Stimulated activated CD4-positive, alpha-beta T cell treated with anti-CD3 and anti-CD28 coated beads, Interleukin-4, amount 100 ng/mL, for 1 hour (primary cell): ENCODE data around the gene TIMMDC1.

Experiments used
- DNase-seq: peaks from one replicate; pipeline ENCODE4 v3.0.0-alpha.2; 2020

Gene TIMMDC1

GRCh38 chr3:119498186-119499011 lies at the start of gene TIMMDC1:
Gene TIMMDC1, plus strand, starts transcription at chr3:119498547. Its CDS starts 187 bp downstream, at chr3:119498734.
- DNase-seq: peak; percentile 98

- no peak for DNase-seq
Measured at GRCh38 chr3:119453822-119454221, 44.5 kb upstream of the TIMMDC1 start.

- DNase-seq: no peak
Measured at GRCh38 chr3:119456469-119456868, 41.9 kb upstream of the TIMMDC1 start.

DNA sequence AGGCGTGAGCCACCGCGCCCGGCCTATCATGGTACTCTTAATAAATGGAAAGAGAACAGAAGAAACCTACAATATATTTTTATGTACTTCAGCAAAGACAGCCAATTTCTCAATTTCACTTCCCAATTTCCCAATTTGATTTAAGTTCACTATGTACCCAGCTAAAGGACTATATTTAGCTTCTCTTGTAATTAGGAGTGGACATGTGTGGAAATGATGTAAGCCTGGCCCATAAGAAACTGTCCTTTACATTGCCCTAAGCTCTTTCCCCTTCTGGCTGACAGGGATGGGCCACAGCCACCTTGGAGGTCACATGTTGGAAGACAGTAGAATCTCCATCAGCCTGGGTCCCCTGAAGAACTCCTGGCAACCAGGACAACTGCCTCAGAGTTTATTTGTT lies 41.1 kb upstream of the TIMMDC1 start:
- DNase-seq: no peak

DNA sequence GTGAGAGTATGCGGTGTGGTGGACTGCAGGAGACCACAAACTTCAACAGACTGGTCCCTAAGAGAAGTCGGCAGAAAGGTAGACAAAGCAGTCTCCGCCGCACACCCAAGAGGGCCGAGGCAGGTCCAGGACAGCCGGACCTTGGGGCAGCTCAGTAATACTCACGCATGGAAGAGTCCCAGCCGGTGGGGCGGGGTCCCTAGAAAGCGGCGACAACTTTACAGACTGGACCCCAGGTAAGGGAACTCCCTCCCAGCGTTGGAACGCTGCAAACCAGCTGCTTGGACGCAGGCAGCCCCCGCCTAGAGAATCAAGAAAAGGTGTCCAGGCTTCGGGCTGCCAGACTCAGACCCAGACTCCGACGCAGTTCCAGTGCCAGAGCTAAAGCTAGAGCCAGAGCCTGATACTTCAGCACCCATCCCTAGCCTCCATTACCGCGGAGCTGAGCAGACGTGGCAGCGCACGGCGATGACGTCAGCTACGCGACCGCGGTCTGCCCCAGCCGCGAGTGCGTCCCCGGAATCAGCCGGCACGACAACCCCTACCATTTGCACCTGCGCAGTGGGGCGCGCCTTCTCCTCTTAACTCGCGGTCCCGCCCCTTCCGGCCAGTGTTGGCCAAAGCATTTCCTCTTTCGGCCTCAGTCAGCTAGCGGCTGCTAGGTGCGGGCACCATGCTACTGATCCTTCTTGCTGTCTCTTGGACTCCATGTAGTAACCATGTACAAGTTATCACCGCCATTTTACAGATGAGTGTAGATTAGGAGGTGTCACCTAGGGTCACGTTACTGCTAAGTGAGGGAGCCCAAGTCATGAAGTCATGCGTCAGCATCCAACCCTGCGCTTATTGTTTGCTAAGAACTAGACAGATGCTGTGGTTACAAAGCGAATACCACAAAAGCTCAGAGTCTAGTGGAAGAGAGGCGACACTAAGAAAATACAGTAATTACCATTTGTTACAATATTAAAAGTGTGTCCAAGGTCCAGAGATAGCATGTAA lies 34.9 kb upstream of the TIMMDC1 start, which contains the start of gene TMEM39A:
Gene TMEM39A, minus strand, starts transcription at position 445 of the 999 bp plus-strand sequence. CDS start 1,541 bp downstream, outside the sequence.
- peak; percentile 99 for DNase-seq

- no peak for DNase-seq
Measured at GRCh38 chr3:119468041-119468440, 30.3 kb upstream of the TIMMDC1 start.

- no peak for DNase-seq
Measured at GRCh38 chr3:119469418-119470189, 28.7 kb upstream of the TIMMDC1 start.

DNA sequence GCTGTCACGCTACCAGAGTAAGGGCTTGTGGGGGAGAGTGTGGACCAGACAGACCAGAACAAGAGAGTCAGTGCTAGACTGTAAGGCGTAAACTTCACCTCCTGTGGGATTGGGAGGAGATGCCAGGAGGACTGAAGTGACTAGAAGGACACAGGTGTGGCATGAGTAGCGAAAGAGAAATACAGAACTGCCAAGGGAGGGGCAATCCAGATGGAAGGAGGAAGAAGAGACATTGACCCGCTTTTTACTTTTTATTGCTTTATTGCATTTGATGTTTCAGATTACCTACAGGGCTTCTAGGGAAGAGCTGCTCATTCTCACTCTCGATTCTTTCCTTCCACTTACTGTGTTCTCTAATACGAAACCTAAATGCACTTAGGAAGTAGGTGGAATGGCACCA lies 27.5 kb upstream of the TIMMDC1 start:
- DNase-seq: no peak

- DNase-seq: no peak
Measured at GRCh38 chr3:119481079-119481478, 17.3 kb upstream of the TIMMDC1 start.

DNA sequence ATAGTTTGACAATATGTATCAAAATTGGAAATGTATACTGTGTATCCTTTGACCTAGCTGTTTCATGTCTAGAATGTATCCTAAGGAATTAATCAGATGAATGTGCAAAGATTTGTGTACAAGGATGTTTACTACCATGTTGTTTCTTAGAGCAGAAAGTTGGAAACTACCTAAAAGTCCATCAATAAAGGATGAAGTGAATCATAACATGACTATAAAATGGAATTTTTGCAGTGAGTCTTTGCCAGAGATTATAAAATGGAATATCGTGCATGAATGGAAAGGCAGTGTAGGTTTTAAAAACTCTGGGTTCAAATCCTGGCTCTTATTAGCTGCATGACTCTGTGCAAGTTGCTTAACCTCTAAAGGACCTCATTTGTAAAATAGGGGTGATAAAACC lies 15.2 kb upstream of the TIMMDC1 start:
- no peak for DNase-seq

DNA sequence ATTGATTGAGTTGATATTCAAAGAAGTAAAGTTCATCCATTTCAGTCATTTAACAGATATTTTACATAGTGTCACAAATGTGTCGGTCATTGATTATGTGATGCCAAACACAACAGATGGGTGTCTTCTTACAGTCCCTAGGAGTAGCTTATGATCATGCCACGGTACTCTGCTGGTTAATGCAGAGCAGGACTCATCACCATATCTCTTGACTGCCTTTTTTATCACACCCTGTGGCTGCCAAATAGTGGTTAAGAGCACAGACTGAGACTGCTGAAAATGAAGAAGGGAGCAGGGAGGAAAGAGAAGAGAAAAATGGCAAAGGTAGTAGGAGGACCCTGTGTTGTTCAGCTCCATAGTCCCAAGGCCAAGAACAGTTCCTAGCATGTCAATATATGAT lies 12.8 kb upstream of the TIMMDC1 start:
- DNase-seq: no peak

DNA sequence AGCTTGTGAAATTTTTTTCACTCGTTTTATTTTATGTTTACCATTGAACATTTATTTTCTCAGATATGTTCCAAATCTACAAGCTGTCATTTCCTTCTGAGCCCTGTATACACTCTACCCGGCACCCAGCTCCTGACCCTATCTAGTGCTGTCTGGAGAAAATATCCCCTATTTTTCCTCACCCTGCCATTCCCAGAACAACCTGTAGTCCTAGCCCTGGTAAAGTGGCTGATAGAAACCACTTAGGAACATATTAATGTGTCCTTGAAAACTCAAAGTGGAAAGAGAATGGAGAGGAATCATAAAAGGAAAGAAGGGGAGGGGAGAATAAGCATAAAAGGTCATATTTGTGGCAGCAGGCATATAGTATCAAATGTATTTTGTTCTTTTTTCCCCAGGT lies 8.2 kb upstream of the TIMMDC1 start:
- no peak for DNase-seq

GRCh38 chr3:119492128-119492527 lies 6.2 kb upstream of the TIMMDC1 start:
- no peak for DNase-seq

DNA sequence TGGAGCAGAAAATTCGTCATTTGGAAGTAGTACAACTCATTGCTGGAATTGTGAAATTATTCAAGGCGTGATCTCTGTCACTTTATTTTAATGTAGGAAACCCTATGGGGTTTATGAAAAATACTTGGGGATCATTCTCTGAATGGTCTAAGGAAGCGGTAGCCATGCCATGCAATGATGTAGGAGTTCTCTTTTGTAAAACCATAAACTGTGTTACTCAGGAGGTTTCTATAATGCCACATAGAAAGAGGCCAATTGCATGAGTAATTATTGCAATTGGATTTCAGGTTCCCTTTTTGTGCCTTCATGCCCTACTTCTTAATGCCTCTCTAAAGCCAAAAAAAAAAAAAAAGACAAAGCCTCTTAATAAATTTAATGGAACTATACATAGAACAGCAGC lies 5.5 kb upstream of the TIMMDC1 start:
- DNase-seq: no peak

DNA sequence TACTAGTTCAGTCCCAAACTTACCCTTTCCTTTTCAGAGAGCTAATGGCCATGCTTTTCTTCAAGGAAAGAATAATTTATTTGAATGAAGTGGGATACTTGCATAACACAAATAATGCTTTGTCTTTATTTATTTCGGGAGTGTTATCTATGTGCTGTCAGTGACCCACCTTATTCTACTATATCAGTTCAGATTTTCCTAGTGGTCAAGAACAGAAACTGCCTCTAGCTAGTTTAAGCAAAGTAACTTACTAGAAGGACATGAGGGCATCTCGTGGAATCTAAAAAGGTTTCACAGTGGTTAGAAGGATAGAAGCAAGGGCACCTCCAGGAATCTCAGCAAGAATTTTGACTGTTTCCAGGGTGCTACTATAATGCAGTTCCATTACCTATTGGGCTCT lies 3.8 kb upstream of the TIMMDC1 start:
- DNase-seq: no peak

- DNase-seq: no peak
Measured at GRCh38 chr3:119497820-119498185, 544 bp upstream of the TIMMDC1 start.

DNA sequence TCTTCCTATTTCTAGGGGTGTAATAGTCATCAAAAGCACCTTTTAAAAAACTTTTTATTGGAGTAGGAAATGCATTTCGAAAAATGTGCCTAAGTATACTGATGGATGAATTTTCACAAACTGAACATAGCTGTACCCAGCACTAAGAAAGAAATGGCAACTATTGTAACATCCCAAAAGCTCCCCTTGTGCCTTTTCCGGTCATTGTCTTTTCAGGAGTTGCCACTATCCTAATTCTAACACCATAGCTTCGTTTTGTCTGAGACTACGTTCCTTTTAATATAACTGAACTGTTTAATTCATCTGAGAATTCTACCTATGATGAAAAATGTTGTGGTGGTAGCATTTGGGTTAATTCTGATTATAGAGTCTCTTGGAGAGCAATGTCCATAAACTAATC lies 1.9 kb downstream of the TIMMDC1 start:
- DNase-seq: no peak

DNA sequence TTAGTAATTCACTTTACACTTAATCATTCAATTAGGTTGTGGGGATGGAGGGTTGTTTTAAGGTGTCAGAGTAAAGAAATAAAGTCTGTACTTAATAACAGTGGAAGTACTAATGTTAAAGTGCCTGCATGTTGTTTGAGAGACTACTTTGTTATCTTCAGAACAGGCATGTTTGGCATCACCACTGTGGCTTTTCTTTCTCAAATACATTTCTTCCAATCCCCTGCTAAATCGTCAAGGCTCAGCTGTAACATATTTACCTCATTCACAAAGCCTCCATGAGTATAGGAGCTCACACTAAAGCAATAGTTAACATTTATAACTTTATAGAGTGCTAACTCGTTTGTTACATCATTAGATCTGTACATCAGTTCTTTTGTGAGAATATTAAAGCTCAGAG lies 2.6 kb downstream of the TIMMDC1 start:
- no peak for DNase-seq

DNA sequence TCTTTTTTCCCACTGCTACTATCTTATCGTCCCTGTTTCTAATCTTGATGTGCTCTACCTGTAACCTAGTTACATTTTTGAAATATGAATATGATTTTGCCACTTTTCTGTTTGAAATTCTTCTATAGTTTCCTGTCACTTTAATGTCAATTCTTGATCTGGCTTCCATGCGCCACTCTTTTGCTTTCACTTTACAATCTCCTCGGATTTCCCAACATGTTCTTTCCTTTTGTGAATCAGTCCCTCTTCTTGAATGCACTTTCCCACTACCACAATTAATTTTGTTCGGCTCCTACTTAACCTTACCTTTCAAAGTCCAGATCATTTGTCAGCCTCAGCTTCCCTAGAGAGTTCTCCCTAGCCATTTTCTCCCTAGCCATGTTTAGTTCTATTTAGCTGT lies 8.3 kb downstream of the TIMMDC1 start:
- no peak for DNase-seq

- DNase-seq: no peak
Measured at GRCh38 chr3:119507404-119507803, 9.1 kb downstream of the TIMMDC1 start.

GRCh38 chr3:119508172-119508845 lies 10.0 kb downstream of the TIMMDC1 start:
- DNase-seq: no peak

GRCh38 chr3:119510690-119511089 lies 12.3 kb downstream of the TIMMDC1 start:
- DNase-seq: no peak
